Measurements from ENCODE around the gene TMPRSS2. TPM values are rescaled to one million over a fixed set of nuclear protein-coding genes. Genes with fewer than 3 reads are reported as not detected.
A peak's percentile ranks its signal among the peaks of the same experiment; 100 is the strongest.

The TMPRSS2 gene
- total and polyA plus RNA-seq, 9 of the 15 experiments (the other 6 are each of a cell fraction or from before 2014, with no cell fraction given): 0.20 TPM; not detected in 8

DNA sequence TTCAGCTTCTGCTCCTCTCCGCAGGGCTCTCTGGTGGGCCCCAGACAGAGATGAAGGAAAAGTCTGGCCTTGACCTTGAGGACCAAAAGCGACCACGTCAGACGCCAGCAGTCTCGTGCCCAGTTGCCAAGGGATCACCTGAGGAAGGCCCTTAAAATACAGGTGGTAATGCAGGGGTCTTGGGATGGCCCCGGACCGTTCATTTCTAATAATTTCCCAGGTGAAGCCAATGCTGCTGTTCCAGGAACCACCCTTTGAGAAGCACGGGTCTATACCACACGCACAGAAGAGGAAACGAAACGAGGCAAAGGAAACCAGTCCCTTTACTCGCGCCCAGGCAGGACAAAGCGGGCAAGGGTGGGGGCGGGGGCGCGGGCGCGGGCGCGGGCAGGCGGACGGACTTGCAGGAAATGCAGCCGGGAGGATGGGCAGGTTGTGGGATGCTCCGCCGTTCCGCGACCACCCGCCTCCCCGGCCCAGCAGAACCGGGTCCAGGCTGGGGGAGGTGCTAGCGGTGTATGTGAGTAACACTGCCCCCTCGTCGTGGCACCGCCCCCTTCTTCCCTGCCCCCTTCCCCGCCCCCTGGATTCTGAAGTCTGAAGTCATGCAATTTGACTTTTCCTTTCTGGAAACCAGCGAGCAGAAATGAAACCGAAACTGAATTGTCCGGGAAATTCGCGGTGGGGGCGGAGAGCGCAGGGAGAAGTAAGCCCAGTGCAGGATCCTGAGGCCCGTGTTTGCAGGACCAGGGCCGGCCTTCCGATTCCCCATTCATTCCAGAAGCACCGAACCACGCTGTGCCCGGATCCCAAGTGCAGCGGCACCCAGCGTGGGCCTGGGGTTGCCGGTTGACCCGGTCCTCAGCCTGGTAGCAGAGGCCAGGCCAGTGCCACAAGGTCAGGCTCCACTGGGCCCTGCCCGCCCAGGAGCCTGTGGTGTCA lies 87.8 kb downstream of the TMPRSS2 start (continued):
- peak; percentile 63; the same call in 1 of the 2 replicates for TF ChIP-seq IRF9 (tag; IDR thresholded peaks at IDR 0.05)
- peak; percentile 61; the same call in 1 of the 2 replicates for TF ChIP-seq VEZF1 (CRISPR knock-in tag; IDR thresholded peaks at IDR 0.05)
- TF ChIP-seq ETS2 (tag; IDR thresholded peaks at IDR 0.05; ENCODE audit: borderline replicate concordance, poor library complexity, severe bottlenecking): no peak

GRCh38 chr21:41418956-41419680 lies 88.8 kb downstream of the TMPRSS2 start:
- WGBS (ENCODE audit: insufficient coverage, low coverage, missing lambda C conversion rate): 9% methylated on average over 11 of the region's 11 CpGs
- peaks cover 0 to 14% of the 10 kb centered on the region in 2 experiments; a peak in 1 of 5 replicates for H3K27me3 ChIP-seq (ENCODE audit: control insufficient read depth in 2 of 2, insufficient read depth in 2 of 2, low read length in 2 of 2)
- H3K79me2 ChIP-seq (ENCODE audit: control insufficient read depth, insufficient read depth, low read length): no peaks in the 10 kb centered on the region
- DNase-seq (ENCODE audit: extremely low read depth in 1 of 4, low spot score in 3 of 4) (no peak), ATAC-seq (no peak), FAIRE-seq (no peak)
- H3K27ac ChIP-seq (ENCODE audit: extremely low read depth, low read depth, low read length): no peak overlapping the region
- no peaks in the 10 kb centered on the region; the same call in 1 of the 2 replicates for H4K20me1 ChIP-seq (replicated peaks; ENCODE audit: control insufficient read depth, insufficient read depth, low read length)
- no peaks in the 10 kb centered on the region for H3K9me1 ChIP-seq (ENCODE audit: control insufficient read depth, insufficient read depth, low read length)
- H3K4me3 ChIP-seq: no peak overlapping the region
- H3K4me1 ChIP-seq (replicated peaks in 1 of 2; ENCODE audit: control insufficient read depth in 2 of 2, insufficient read depth in 2 of 2, low read length in 2 of 2): peaks cover 0 to 10% of the 10 kb centered on the region in 2 experiments; a peak in 2 of 5 replicates
- intact Hi-C loops (cut with micrococcal nuclease) (no loop called here), in situ Hi-C loops (cut with MboI) (no loop called here)
- H3K36me3 ChIP-seq (ENCODE audit: control insufficient read depth, insufficient read depth, low read length): no peaks in the 10 kb centered on the region
- H3K9ac ChIP-seq (ENCODE audit: insufficient read depth in 1 of 2, low read depth in 2 of 2, low read length in 2 of 2): no peak overlapping the region
- CTCF ChIA-PET (ENCODE audit: low intra/inter-chr PET ratio): no interaction called here
- no peak overlapping the region for H3K4me2 ChIP-seq (ENCODE audit: insufficient read depth, low read length)
- no peak overlapping the region for H2AFZ ChIP-seq (ENCODE audit: low read depth, low read length)
- H3K9me3 ChIP-seq (replicated peaks; ENCODE audit: control insufficient read depth, insufficient read depth, low read depth, low read length): no peaks in the 10 kb centered on the region
- POLR2A ChIA-PET: no interaction called here
- BruUV-seq (replicated peaks): no TSS peak
- no peak for TF ChIP-seq ZNF764 (CRISPR knock-in tag; IDR thresholded peaks at IDR 0.05; ENCODE audit: low read depth)
- no peak for TF ChIP-seq NR1H2 (CRISPR knock-in tag; IDR thresholded peaks at IDR 0.05)
- no peak for TF ChIP-seq RBM34 (IDR thresholded peaks at IDR 0.05; ENCODE audit: borderline replicate concordance, insufficient read depth, low read length)
- TF ChIP-seq DACH1 (IDR thresholded peaks at IDR 0.05; ENCODE audit: partially characterized antibody): no peak
- TF ChIP-seq, protein P1, sequence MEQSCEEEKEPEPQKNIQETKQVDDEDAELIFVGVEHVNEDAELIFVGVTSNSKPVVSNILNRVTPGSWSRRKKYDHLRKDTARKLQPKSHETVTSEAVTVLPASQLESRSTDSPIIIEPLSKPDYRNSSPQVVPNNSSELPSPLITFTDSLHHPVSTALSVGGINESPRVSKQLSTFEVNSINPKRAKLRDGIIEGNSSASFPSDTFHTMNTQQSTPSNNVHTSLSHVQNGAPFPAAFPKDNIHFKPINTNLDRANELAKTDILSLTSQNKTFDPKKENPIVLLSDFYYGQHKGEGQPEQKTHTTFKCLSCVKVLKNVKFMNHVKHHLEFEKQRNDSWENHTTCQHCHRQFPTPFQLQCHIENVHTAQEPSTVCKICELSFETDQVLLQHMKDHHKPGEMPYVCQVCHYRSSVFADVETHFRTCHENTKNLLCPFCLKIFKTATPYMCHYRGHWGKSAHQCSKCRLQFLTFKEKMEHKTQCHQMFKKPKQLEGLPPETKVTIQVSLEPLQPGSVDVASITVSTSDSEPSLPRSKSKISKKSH (CRISPR knock-in tag; IDR thresholded peaks at IDR 0.05): no peak
- TF ChIP-seq MYC (IDR thresholded peaks at IDR 0.05; ENCODE audit: low read depth, low read length): no peak
- TF ChIP-seq MYC (CRISPR knock-in tag; IDR thresholded peaks at IDR 0.05; ENCODE audit: borderline replicate concordance, low read depth): no peak
- TF ChIP-seq ZNF24 (IDR thresholded peaks at IDR 0.05): no peak
- no peak for TF ChIP-seq ZC3H4 (CRISPR knock-in tag; IDR thresholded peaks at IDR 0.05; ENCODE audit: borderline replicate concordance)
- TF ChIP-seq RFX7 (CRISPR knock-in tag; IDR thresholded peaks at IDR 0.05): no peak
- TF ChIP-seq ESRRA (IDR thresholded peaks at IDR 0.05; ENCODE audit: borderline replicate concordance, low read depth): no peak
